Measurements from ENCODE around the gene MAGEA9B. TPM values are rescaled to one million over a fixed set of nuclear protein-coding genes. Genes with fewer than 3 reads are reported as not detected.
"Not testable (repeated sequence)": the region's sequence is repeated elsewhere in the genome, so short reads cannot be mapped to it uniquely, and the experiment has no call there.

MAGEA9B gene
- total and polyA plus RNA-seq, 2 donors: not detected

DNA sequence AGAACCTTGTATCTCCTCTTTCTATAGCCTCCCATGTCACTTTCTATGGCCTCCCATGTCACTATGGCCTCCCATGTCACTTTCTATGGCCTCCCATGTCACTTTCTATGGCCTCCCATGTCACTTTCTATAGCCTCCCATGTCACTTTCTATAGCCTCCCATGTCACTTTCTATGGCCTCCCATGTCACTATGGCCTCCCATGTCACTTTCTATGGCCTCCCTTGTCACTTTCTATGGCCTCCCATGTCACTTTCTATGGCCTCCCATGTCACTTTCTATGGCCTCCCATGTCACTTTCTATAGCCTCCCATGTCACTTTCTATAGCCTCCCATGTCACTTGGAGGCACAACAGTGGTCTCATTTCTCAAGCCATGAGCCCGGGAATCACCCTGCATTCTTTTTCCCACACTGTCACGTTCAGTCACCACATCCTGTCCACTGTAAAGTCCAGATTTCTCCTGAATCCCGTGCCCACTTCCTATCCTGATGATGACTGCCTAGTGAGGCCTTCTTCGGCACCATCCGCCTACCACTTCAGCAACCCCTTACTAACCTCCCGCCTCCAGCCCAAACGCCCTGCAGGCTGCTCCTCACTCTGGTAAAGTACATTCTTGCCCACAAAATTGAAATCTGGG is 18.1 kb upstream of the MAGEA9B start:
- not testable (repeated sequence) for H3K4me1 ChIP-seq (ENCODE audit: insufficient read depth); H3K27ac ChIP-seq (ENCODE audit: low read depth); DNase-seq (ENCODE audit: extremely low spot score); H3K36me3 ChIP-seq (ENCODE audit: insufficient read depth); H3K4me3 ChIP-seq (ENCODE audit: low read depth, low read length)
- WGBS: 96% methylated on average over 7 of the region's 7 CpGs

DNA sequence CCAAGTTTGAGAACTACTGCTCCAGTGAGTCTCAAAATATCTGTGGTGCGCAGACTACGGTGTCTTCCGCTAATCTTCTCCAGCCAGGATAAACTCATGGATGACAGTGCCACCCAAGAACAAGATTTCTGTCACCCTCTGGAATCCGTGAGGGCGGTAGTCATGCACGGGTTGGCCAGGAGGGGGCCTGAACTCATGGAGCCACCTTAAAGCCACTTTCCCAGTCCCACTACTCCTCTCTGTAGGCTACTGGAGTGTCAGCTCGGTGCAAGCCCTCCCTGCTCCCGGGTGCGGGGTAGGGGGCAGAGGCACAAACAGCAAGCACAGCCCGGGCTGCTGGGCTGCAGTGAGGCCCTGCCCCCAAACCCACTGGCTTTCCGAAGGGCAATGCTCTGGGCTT is 11.3 kb upstream of the MAGEA9B start:
- 43% methylated on average over 3 of the region's 11 CpGs for WGBS
- H3K36me3 ChIP-seq (ENCODE audit: insufficient read depth); H3K4me3 ChIP-seq (ENCODE audit: low read depth, low read length); DNase-seq (ENCODE audit: extremely low spot score); H3K4me1 ChIP-seq (ENCODE audit: insufficient read depth); H3K27ac ChIP-seq (ENCODE audit: low read depth): not testable (repeated sequence)

DNA sequence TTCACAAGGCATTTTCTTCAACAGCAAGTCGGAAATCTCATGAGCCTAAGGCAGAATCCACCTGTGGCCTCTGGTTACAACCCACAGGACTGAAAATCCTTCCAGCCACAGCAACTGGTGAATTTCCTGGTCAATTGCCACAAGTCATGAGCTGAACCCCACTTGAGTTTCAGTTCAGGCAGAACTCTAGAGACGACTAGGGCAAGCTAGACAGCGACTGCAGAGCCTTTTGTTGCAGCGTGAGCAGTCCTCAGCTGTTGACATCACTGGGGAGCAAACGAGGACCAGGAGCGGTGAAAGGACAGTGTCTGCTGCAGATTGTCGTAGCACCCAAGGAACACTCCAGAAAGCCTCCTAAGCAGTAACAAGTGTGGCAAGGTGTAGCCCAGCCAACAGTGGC is 8.7 kb upstream of the MAGEA9B start:
- DNase-seq (ENCODE audit: extremely low spot score); H3K36me3 ChIP-seq (ENCODE audit: insufficient read depth); H3K27ac ChIP-seq (ENCODE audit: low read depth); H3K4me1 ChIP-seq (ENCODE audit: insufficient read depth); H3K4me3 ChIP-seq (ENCODE audit: low read depth, low read length): not testable (repeated sequence)
- no CpG with 5 or more reads among the region's 7 CpGs for WGBS

DNA sequence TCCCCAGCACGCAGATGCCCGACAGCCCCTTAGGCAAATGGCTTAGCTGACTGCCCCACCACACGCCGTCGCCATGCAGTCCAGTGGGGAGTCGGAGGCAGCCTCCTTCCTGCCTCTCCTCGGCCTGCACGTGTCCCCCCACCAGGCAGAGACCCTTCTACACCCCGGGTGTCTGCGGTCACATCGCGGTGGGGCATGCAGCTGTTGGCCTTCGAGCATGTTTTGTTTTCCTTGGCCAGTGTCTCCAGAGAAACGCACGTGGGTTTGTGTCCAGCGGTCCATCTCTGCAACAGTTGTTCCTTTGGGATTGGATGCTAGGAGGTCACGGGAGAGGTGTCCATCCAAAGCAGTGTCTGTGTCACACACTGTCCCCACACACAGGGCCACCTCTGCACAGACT is 8.0 kb upstream of the MAGEA9B start, which contains the start of gene HSFX2:
TSS of gene HSFX2 (minus strand) at position 101 of the 400 bp plus-strand sequence. CDS start 614 bp downstream, outside the sequence.
- H3K4me3 ChIP-seq (ENCODE audit: low read depth, low read length); DNase-seq (ENCODE audit: extremely low spot score); H3K36me3 ChIP-seq (ENCODE audit: insufficient read depth); H3K27ac ChIP-seq (ENCODE audit: low read depth); H3K4me1 ChIP-seq (ENCODE audit: insufficient read depth): not testable (repeated sequence)
- WGBS: no CpG with 5 or more reads among the region's 17 CpGs

DNA sequence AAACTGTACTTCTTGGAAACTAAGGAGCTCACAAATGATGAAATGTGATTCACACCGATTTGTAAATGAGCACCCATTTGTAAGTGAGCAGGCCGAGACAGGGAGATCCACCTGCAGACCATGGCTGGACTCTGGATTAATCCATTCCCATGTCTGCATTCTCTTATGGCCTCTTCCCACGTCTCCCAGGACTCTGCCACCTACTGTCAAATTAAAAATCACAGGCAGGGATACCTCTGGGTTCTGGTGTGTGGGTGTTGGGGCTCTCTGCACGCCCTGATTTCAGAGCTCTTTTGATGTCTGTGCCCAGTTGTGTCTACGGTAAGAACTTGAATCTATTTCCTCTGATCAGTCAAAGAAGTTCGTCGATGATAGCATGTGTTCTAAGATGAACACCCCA is 3.7 kb upstream of the MAGEA9B start:
- no CpG with 5 or more reads among the region's 7 CpGs for WGBS

DNA sequence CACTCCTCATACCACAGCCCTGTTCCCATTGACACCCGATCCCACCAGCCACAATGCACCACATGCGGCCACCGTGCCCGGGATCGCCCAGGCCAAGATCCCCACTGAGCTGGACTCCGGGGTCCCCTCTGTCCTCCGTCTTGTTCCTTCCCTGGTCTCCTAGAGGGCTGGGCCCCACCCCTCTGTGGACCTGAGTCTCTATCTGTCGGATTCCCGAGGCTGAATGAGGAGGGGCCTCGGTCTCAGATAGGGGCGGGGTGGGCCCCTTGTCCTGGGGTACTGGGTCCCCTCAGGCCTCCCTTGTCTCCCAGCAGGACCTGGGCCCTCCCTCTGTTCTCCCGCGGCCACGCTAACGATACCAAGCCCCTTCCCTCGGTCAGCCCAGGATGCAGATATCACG is 1.6 kb downstream of the MAGEA9B start:
- not testable (repeated sequence) for DNase-seq (ENCODE audit: extremely low spot score); H3K4me1 ChIP-seq (ENCODE audit: insufficient read depth); H3K27ac ChIP-seq (ENCODE audit: low read depth); H3K36me3 ChIP-seq (ENCODE audit: insufficient read depth); H3K4me3 ChIP-seq (ENCODE audit: low read depth, low read length)
- 94% methylated on average over 5 of the region's 17 CpGs for WGBS

More for the DNA sequence above, 3.7 kb upstream of the MAGEA9B start:
- H3K4me1 ChIP-seq (ENCODE audit: insufficient read depth); DNase-seq (ENCODE audit: extremely low spot score); H3K27ac ChIP-seq (ENCODE audit: low read depth); H3K36me3 ChIP-seq (ENCODE audit: insufficient read depth); H3K4me3 ChIP-seq (ENCODE audit: low read depth, low read length): not testable (repeated sequence)

DNA sequence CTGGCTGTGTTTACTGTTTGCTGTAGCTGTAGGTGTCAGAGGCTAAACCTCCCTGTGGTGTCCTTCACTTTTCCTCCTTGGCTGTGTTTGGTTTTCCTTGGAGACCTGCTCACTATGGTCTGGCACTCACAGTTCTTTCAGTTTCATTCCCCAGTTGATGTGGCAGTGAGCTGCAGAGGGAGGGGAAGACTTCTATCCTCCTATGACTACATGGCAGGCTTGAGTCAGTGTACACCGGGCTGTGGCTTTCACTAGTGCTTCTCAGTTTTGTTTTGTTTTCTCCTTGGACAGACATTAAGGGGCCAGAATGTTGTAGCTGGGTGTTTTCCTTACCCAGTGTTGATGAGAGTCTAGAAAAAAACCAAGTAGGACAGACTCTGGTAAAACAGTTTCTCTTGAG is 13.8 kb downstream of the MAGEA9B start:
- WGBS: no CpG with 5 or more reads among the region's 1 CpG
- H3K4me1 ChIP-seq (ENCODE audit: insufficient read depth); DNase-seq (ENCODE audit: extremely low spot score): not testable (repeated sequence)

DNA sequence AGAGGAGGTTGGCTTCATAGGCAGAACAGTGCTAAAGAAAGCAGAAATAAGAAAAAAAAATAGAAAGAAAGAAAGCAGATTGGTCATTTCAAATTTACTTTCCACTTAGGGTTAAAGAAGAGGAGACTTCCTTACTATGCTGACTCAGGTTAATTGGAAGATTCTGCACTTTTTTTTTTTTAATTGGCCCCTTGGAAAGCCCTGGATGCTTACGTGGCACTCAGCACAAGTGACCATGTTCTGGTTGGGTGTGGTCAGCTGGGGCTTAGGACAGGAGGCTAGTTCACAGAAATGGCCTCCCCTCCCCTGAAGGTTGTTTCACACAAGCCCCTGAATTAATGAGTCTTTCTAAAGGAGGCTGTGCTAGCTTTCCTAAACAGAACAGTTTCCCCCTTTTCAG is 14.5 kb downstream of the MAGEA9B start:
- WGBS: no CpG with 5 or more reads among the region's 1 CpG
- Histone ChIP-seq H3K4me1 (ENCODE audit: insufficient read depth) (no peaks in the 10 kb centered on the region), H3K27ac (ENCODE audit: low read depth) (no peak overlapping the region), H3K4me3 (ENCODE audit: low read depth, low read length) (no peak overlapping the region), H3K36me3 (ENCODE audit: insufficient read depth) (no peaks in the 10 kb centered on the region)
- DNase-seq (ENCODE audit: extremely low spot score): no peak

More for the DNA sequence above, 13.8 kb downstream of the MAGEA9B start:
- not testable (repeated sequence) for H3K36me3 ChIP-seq (ENCODE audit: insufficient read depth); H3K4me3 ChIP-seq (ENCODE audit: low read depth, low read length); H3K27ac ChIP-seq (ENCODE audit: low read depth)

DNA sequence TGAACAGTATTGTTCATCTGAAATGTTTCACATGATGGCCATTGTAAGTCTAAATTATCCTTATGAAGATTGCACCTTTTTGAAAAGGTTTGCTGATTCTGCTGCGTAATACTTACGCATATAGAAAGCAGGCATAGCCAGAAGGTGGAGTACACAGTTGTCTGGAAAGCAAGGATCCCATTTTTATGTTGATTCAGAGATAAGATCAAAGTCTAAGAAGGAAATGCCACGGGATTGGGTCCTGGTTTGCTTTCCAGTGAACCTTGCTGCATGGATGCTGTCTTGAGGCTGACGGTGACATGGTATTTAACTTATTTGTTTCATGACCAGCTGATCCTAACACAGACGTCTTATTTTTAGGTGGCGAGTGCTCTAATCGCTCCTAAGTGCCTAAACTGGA is 15.5 kb downstream of the MAGEA9B start:
- no peak for DNase-seq (ENCODE audit: extremely low spot score)
- Histone ChIP-seq H3K4me1 (ENCODE audit: insufficient read depth) (no peaks in the 10 kb centered on the region), H3K36me3 (ENCODE audit: insufficient read depth) (no peaks in the 10 kb centered on the region), H3K27ac (ENCODE audit: low read depth) (no peak overlapping the region), H3K4me3 (ENCODE audit: low read depth, low read length) (no peak overlapping the region)
- no CpG with 5 or more reads among the region's 7 CpGs for WGBS

DNA sequence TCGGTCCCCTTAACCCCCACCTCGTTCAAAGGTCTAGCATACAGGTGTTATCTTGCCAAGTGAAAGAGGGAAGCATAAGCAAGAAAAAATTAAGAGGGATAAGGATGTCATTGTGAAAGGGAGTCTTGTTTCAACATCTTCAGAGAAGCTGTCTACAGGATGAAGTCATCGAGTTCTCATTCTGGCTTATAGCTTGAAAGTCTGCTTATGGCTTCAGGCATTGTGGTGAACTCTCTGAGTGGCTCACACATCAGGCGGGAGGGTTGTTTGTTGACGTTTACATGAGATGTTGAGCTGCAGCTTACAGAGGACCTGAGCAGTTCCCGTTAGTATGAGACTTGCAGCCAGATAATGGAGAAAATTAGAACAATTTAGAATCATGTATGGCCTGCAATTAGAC is 16.6 kb downstream of the MAGEA9B start:
- no peaks in the 10 kb centered on the region for H3K36me3 ChIP-seq (ENCODE audit: insufficient read depth)
- H3K4me1 ChIP-seq (ENCODE audit: insufficient read depth): no peaks in the 10 kb centered on the region
- no peak overlapping the region for H3K4me3 ChIP-seq (ENCODE audit: low read depth, low read length)
- DNase-seq (ENCODE audit: extremely low spot score): no peak
- H3K27ac ChIP-seq (ENCODE audit: low read depth): no peak overlapping the region
- WGBS: no CpG with 5 or more reads among the region's 6 CpGs

DNA sequence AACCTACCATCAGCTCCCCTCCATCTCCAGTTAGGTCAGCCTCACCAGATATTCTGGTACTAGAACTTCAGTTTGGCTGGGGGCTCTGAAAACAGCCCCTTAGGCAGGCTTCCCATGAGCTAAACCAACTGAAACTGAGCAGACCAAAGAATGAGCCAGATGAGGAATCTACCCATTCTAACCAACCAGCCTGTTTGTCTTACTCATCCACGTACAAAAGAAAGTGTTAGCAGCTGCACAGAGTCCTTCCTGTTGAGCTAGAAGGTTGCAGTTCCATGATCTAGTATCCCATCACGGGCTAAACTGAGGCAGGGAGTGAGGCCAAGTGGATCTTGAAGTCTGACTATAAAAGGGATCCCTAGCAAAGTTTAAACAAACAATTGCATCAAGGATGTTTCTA is 17.5 kb downstream of the MAGEA9B start:
- Histone ChIP-seq H3K36me3 (ENCODE audit: insufficient read depth) (no peaks in the 10 kb centered on the region), H3K27ac (ENCODE audit: low read depth) (no peak overlapping the region), H3K4me3 (ENCODE audit: low read depth, low read length) (no peak overlapping the region), H3K4me1 (ENCODE audit: insufficient read depth) (no peaks in the 10 kb centered on the region)
- DNase-seq (ENCODE audit: extremely low spot score): no peak
- WGBS: no CpG with 5 or more reads among the region's 2 CpGs

DNA sequence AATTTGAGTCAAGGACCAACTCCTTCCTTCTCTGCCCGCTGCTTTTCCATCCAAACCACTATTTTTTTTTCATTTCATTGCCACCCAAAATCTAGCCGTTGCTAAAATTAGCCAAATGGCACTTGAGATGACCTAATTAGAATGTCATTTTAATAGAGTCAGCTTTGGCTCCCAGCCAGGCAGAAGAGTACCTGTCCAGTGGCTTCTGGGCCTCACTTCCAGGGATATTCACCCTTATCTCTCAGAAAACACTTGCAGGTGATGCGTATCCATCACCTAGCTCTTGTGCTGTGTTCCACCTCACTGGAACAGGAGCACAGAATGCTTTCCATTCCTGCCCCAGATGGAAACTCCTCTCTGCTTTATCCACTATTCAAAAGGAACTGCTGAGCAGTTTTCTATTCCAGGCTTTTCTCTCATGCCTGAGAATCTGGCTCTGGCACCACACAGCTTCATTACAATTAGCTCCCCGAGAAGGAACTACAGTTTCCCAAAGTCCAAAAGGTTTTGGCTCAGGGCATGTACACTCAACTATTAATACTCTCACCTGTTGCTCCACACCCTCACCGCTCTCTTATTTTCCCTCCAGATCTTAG is 18.5 kb downstream of the MAGEA9B start:
- H3K4me3 ChIP-seq (ENCODE audit: low read depth, low read length): no peak overlapping the region
- no peak for DNase-seq (ENCODE audit: extremely low spot score)
- H3K36me3 ChIP-seq (ENCODE audit: insufficient read depth): no peaks in the 10 kb centered on the region
- no CpG with 5 or more reads among the region's 5 CpGs for WGBS
- H3K27ac ChIP-seq (ENCODE audit: low read depth): no peak overlapping the region
- no peaks in the 10 kb centered on the region for H3K4me1 ChIP-seq (ENCODE audit: insufficient read depth)

DNA sequence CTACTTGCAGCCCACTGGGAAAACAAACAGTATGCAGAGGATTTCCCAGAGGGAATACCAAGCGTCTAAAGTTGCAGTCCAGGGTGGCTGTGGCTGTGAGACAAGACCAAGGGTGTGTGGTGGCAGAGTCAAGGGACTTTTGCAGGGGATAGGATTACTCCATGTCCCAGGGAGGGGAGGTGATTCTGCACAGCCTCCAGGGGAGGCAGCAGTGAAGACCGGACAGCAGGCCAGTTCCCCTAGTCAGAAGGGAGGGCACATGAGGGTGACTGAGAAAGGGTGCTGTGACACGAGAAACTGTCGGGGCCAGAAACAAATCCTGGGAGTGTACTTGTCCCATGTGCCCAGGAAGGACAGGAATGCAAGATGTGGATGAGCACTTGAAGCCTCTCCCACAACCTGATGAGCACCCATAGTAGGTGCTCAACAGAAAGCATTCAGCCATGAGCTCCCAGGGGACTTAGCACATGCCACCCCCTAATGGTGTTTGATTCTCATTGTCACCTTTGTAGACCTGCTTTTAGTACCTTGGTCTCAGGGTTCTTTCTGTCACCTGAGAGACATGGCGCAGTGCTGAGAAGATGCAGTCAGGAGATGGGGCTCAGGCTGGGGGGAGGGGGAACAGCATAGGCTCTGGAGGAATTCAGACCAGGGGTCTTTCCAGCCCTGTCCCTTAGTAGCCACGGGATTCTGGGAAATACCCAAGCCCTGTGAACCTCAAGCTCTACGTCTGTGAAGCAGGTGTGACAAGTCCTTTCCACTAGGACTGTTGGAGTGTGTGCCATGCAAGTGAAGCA is 19.4 kb downstream of the MAGEA9B start:
- no peaks in the 10 kb centered on the region for H3K36me3 ChIP-seq (ENCODE audit: insufficient read depth)
- no peak overlapping the region for H3K27ac ChIP-seq (ENCODE audit: low read depth)
- no peak for DNase-seq (ENCODE audit: extremely low spot score)
- WGBS: no CpG with 5 or more reads among the region's 7 CpGs
- H3K4me3 ChIP-seq (ENCODE audit: low read depth, low read length): no peak overlapping the region
- H3K4me1 ChIP-seq (ENCODE audit: insufficient read depth): no peaks in the 10 kb centered on the region

DNA sequence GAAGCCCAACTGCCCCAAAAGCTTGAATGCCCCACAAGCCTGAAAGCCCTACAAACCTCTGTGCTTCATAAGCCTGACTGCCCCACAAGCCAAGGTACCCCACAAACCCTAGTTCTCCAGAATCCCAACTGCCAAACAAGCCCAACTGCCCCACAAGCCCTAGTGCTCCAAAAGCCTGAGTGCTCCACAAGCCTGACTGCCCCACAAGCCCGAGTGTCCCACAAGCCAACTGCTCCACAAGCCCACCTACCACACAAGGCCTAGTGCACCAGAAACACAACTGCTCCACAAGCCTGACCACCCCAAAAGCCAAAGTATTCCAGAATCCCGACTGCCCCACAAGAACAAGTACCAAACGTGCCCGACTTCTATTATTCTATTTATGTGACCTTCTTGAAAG is 23.9 kb downstream of the MAGEA9B start:
- Histone ChIP-seq H3K4me3 (ENCODE audit: low read depth, low read length) (no peak overlapping the region), H3K27ac (ENCODE audit: low read depth) (no peak overlapping the region), H3K4me1 (ENCODE audit: insufficient read depth) (no peaks in the 10 kb centered on the region), H3K36me3 (ENCODE audit: insufficient read depth) (no peaks in the 10 kb centered on the region)
- no CpG with 5 or more reads among the region's 4 CpGs for WGBS
- no peak for DNase-seq (ENCODE audit: extremely low spot score)
